Measurements from ENCODE around the gene PCDHGA7. TPM values are rescaled to one million over a fixed set of nuclear protein-coding genes. Genes with fewer than 3 reads are reported as not detected.
"Not testable (repeated sequence)": the region's sequence is repeated elsewhere in the genome, so short reads cannot be mapped to it uniquely, and the experiment has no call there.

The PCDHGA7 gene
- total RNA-seq, 6 experiments from 2014 or later: 0.37 to 0.99 (median 0.76) TPM

- H3K4me1 ChIP-seq; intact Hi-C loops (cut with DNase I); H3K36me3 ChIP-seq; H3K27me3 ChIP-seq; H3K27ac ChIP-seq: not testable (repeated sequence)
- peaks cover 0 to 15% (median 6%) of the 10 kb centered on the region in 4 donors for H3K9me3 ChIP-seq
- DNase-seq (peak in 1 of 3 donors; percentile 57), ATAC-seq (peak; percentile 98 to 100 (median 99))
- WGBS (ENCODE audit: insufficient coverage, low coverage, low lambda C conversion rate, missing lambda C conversion rate): 3% methylated on average over 18 of the region's 43 CpGs
- peak within 1 kb of the TSS; percentile 33 to 49 (median 38) for H3K4me3 ChIP-seq
- peak; percentile 47 to 70 (median 58) for TF ChIP-seq CTCF (IDR thresholded peaks at IDR 0.05)
Observed at GRCh38 chr5:141397756-141398551, 15.4 kb downstream of the PCDHGA7 start, which contains the start of gene PCDHGB5. Gene PCDHGB5, plus strand, starts transcription at chr5:141397947. Its CDS starts 181 bp downstream, at chr5:141398128.

- H3K27me3 ChIP-seq: no peaks in the 10 kb centered on the region
- H3K27ac ChIP-seq: no peak overlapping the region
- no peak for TF ChIP-seq CTCF (IDR thresholded peaks at IDR 0.05)
- no peak for TF ChIP-seq POLR2A (IDR thresholded peaks at IDR 0.05)
- H3K36me3 ChIP-seq: no peaks in the 10 kb centered on the region
- DNase-seq (no peak), ATAC-seq (no peak)
- 22% methylated on average over 7 of the region's 15 CpGs for WGBS (ENCODE audit: insufficient coverage, low coverage, low lambda C conversion rate, missing lambda C conversion rate)
- peaks cover 0 to 17% (median 7%) of the 10 kb centered on the region in 4 donors for H3K9me3 ChIP-seq
- intact Hi-C loops (cut with DNase I): no loop called here
- H3K4me3 ChIP-seq: no peak overlapping the region
- H3K4me1 ChIP-seq: no peaks in the 10 kb centered on the region
Observed at GRCh38 chr5:141398608-141399007, 16.1 kb downstream of the PCDHGA7 start.

GRCh38 chr5:141399555-141400258 lies 17.2 kb downstream of the PCDHGA7 start:
- ATAC-seq (no peak), DNase-seq (no peak)
- Histone ChIP-seq H3K4me3 (no peak overlapping the region), H3K4me1 (no peaks in the 10 kb centered on the region), H3K9me3 (peaks cover 0 to 22% (median 7%) of the 10 kb centered on the region in 4 donors), H3K36me3 (no peaks in the 10 kb centered on the region), H3K27me3 (no peaks in the 10 kb centered on the region), H3K27ac (no peak overlapping the region)
- intact Hi-C loops (cut with DNase I): loop anchor here in 1 of 2 donors (10.0 kb wide), 1 partner anchor 155 kb away; no protein-coding TSS in a partner anchor
- TF ChIP-seq CTCF (IDR thresholded peaks at IDR 0.05) (no peak), POLR2A (IDR thresholded peaks at IDR 0.05) (no peak)
- no CpG with 5 or more reads among the region's 61 CpGs for WGBS (ENCODE audit: insufficient coverage, low coverage, low lambda C conversion rate, missing lambda C conversion rate)

GRCh38 chr5:141402553-141403243 lies 20.2 kb downstream of the PCDHGA7 start, which contains the start of gene PCDHGA9:
Gene PCDHGA9, plus strand, starts transcription at chr5:141402778. Its CDS starts 175 bp downstream, at chr5:141402953.
- ATAC-seq (peak; percentile 55 to 67 (median 62)), DNase-seq (peak in 1 of 3 donors; percentile 45)
- Histone ChIP-seq H3K9me3 (peaks cover 0 to 22% (median 4%) of the 10 kb centered on the region in 4 donors), H3K27ac (no peak within 1 kb of the TSS), H3K4me1 (no peaks in the 10 kb centered on the region), H3K27me3 (no peaks in the 10 kb centered on the region), H3K4me3 (peak within 1 kb of the TSS in 1 of 3 donors; percentile 35), H3K36me3 (no peaks in the 10 kb centered on the region)
- WGBS (ENCODE audit: insufficient coverage, low coverage, low lambda C conversion rate, missing lambda C conversion rate): 34% methylated on average over 27 of the region's 27 CpGs
- TF ChIP-seq POLR2A (IDR thresholded peaks at IDR 0.05) (no peak), CTCF (IDR thresholded peaks at IDR 0.05) (peak in 3 of 4 donors; percentile 25 to 40 (median 33))
- intact Hi-C loops (cut with DNase I): loop anchor here in 1 of 2 donors (10.0 kb wide), 1 partner anchor 152 kb away; no protein-coding TSS in a partner anchor

All from right lobe of liver (tissue), 6 donors.